Measurements from ENCODE around the gene DYNC2LI1. TPM values are rescaled to one million over a fixed set of nuclear protein-coding genes. Genes with fewer than 3 reads are reported as not detected.

The DYNC2LI1 gene
- total and polyA plus RNA-seq, 8 donors: 3.5 to 43.1 (median 26.4) TPM

DNA sequence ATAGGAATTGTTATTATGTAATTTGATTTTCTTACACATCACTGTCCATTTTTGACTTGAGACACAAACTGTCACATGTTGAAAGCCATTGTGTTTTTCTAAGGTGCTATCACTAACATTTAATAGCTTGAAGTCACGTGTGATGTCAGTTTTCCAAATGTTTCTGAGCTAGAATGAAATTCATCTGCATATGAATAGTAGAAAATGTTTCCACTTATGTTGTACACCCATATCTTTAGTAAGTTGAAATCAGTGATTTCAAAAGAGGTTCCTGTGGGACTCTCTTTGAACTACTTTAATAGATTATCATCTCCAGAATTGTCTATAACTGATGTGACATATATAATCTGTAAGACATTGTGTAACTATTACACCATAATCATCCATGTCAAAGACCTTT, 37.0 kb downstream of the DYNC2LI1 start:
- Histone ChIP-seq H3K4me3 (no peak overlapping the region), H3K9me3 (no peaks in the 10 kb centered on the region), H3K27me3 (no peaks in the 10 kb centered on the region), H3K36me3 (peaks cover 5 to 52% (median 32%) of the 10 kb centered on the region in 4 donors), H3K27ac (no peak overlapping the region), H3K4me1 (peaks cover 0 to 11% (median 2%) of the 10 kb centered on the region in 4 donors)
- intact Hi-C loops (cut with DNase I; ENCODE audit: low total_unique reads): no loop called here
- DNase-seq: no peak
- TF ChIP-seq POLR2AphosphoS5 (IDR thresholded peaks at IDR 0.05): no peak
- TF ChIP-seq, protein P1, sequence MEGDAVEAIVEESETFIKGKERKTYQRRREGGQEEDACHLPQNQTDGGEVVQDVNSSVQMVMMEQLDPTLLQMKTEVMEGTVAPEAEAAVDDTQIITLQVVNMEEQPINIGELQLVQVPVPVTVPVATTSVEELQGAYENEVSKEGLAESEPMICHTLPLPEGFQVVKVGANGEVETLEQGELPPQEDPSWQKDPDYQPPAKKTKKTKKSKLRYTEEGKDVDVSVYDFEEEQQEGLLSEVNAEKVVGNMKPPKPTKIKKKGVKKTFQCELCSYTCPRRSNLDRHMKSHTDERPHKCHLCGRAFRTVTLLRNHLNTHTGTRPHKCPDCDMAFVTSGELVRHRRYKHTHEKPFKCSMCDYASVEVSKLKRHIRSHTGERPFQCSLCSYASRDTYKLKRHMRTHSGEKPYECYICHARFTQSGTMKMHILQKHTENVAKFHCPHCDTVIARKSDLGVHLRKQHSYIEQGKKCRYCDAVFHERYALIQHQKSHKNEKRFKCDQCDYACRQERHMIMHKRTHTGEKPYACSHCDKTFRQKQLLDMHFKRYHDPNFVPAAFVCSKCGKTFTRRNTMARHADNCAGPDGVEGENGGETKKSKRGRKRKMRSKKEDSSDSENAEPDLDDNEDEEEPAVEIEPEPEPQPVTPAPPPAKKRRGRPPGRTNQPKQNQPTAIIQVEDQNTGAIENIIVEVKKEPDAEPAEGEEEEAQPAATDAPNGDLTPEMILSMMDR (IDR thresholded peaks at IDR 0.05): no peak
- no peak for TF ChIP-seq POLR2A (IDR thresholded peaks at IDR 0.05)
- TF ChIP-seq EP300 (IDR thresholded peaks at IDR 0.05): no peak
- 65 to 85% (median 75%) methylated on average over 1 of the region's 1 CpG for WGBS, 5 donors

- no peak overlapping the region for H3K4me3 ChIP-seq
- DNase-seq: no peak
- intact Hi-C loops (cut with DNase I; ENCODE audit: low total_unique reads): no loop called here
- H3K27me3 ChIP-seq: no peaks in the 10 kb centered on the region
- H3K9me3 ChIP-seq: no peaks in the 10 kb centered on the region
- WGBS, 5 donors: 62 to 94% (median 77%) methylated on average over 2 of the region's 2 CpGs
- no peaks in the 10 kb centered on the region for H3K4me1 ChIP-seq
- TF ChIP-seq, protein P1 (IDR thresholded peaks at IDR 0.05): no peak
- TF ChIP-seq EP300 (IDR thresholded peaks at IDR 0.05): no peak
- no peak for TF ChIP-seq POLR2AphosphoS5 (IDR thresholded peaks at IDR 0.05)
- TF ChIP-seq POLR2A (IDR thresholded peaks at IDR 0.05): no peak
- H3K27ac ChIP-seq: no peak overlapping the region
- H3K36me3 ChIP-seq: peaks cover 5 to 41% (median 30%) of the 10 kb centered on the region in 4 donors
Measured at GRCh38 chr2:43812006-43812405, 38.2 kb downstream of the DYNC2LI1 start.

GRCh38 chr2:43812947-43813346, 39.1 kb downstream of the DYNC2LI1 start:
- Histone ChIP-seq H3K4me3 (no peak overlapping the region), H3K9me3 (no peaks in the 10 kb centered on the region), H3K27me3 (no peaks in the 10 kb centered on the region), H3K4me1 (peaks cover 0 to under 1% (median 0%) of the 10 kb centered on the region in 4 donors), H3K27ac (no peak overlapping the region), H3K36me3 (peaks cover 5 to 36% (median 27%) of the 10 kb centered on the region in 4 donors)
- no peak for DNase-seq
- TF ChIP-seq POLR2AphosphoS5 (IDR thresholded peaks at IDR 0.05) (no peak), EP300 (IDR thresholded peaks at IDR 0.05) (no peak)
- TF ChIP-seq, protein P1 (IDR thresholded peaks at IDR 0.05): no peak
- 50 to 70% (median 66%) methylated on average over 2 of the region's 2 CpGs for WGBS, 5 donors
- intact Hi-C loops (cut with DNase I; ENCODE audit: low total_unique reads): no loop called here

DNA sequence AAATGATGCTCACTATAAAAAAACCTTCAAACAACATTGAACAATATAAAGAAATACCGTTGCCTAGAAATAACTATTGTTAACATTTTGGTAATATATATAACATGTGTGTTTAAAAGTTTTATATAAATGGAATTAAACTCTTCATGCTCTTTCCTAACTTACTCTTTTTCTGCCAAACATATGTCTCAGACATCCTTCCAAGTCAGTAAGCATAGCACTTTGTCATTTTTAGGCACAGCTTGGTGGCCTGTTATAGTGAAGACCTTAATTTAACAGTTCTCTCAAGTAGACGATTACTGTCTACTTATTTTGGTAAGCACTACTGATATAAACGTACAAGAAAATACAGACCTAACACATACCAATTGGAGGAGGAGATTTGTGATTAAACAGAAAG, 40.9 kb downstream of the DYNC2LI1 start:
- 75 to 88% (median 84%) methylated on average over 3 of the region's 3 CpGs for WGBS, 5 donors
- Histone ChIP-seq H3K4me1 (peaks cover 0 to 17% (median 4%) of the 10 kb centered on the region in 4 donors), H3K27me3 (no peaks in the 10 kb centered on the region), H3K9me3 (no peaks in the 10 kb centered on the region), H3K27ac (no peak overlapping the region), H3K36me3 (peaks cover 5 to 26% (median 17%) of the 10 kb centered on the region in 4 donors), H3K4me3 (no peak overlapping the region)
- intact Hi-C loops (cut with DNase I; ENCODE audit: low total_unique reads): no loop called here
- TF ChIP-seq EP300 (IDR thresholded peaks at IDR 0.05): no peak
- TF ChIP-seq POLR2A (IDR thresholded peaks at IDR 0.05): no peak
- TF ChIP-seq POLR2AphosphoS5 (IDR thresholded peaks at IDR 0.05): no peak
- TF ChIP-seq, protein P1 (IDR thresholded peaks at IDR 0.05): no peak
- DNase-seq: no peak

Data from stomach (tissue), 9 donors.